Right lobe of liver (tissue), 4 donors: ENCODE measurements around the gene GMDS.

Source experiments
- CTCF ChIP-seq, 4 donors: fragments of 200-600 bp in 3 of 4; fragments of 450-650 bp in 1 of 4; IDR thresholded peaks; one replicate each; pipeline versions ENCODE4 v1.5.1 to v1.8.0; 2016 to 2022; ENCODE audit warnings: antibody characterized with exemption in 4 of 4, mild to moderate bottlenecking in 2 of 4
- POLR2A ChIP-seq: fragments of 450-650 bp; IDR thresholded peaks from one replicate; pipeline ENCODE4 v1.6.1; 2017; ENCODE audit warnings: antibody characterized with exemption, mild to moderate bottlenecking
- donor health status: DM: no; HTN: no; CAD: no.
- donor health status: DM: no; HTN: no; CAD: no.
- donor health status: DM: no; HTN: yes; CAD: no.

DNA sequence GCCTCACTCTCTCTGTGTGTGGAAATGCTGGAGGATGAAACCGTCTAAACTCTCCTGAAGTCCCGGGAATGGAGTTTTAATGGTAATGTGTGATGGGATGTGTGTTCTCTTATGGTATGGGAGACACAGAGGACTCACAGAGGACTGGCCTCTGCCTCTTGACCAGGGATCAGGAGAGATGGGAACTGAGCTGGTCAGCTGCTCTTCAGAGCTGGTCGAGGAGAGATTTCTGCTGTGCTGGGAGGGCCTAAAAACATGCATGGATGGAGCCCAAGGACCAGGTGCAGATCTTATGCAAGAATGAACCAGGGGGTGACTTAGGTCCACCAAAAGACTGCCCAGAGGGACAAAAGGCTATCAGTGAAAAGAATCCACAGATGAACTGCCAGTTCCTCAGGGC is 27.3 kb upstream of the GMDS start:
- TF ChIP-seq CTCF (IDR thresholded peaks at IDR 0.05) (no peak), POLR2A (no peak)
